Hindlimb muscle (tissue), 1 donor: ENCODE results near the gene ITPA. TPM values are rescaled to one million over a fixed set of nuclear protein-coding genes. Genes with fewer than 3 reads are reported as not detected.

Experiments
- DNase-seq: peaks from one replicate; pipeline ENCODE4 v3.0.0-alpha.2; 2013
- polyA plus RNA-seq: library from polyadenylated mRNA; unstranded; fragments of 120-200 nt; gene quantifications from one replicate; pipeline ENCODE4 v1.2.1, GENCODE V29; 2013; ENCODE audit not compliant: insufficient read length

ITPA gene
- polyA plus RNA-seq, 1 donor: 43.3 TPM

GRCh38 chr20:3229158-3229557 lies 19.9 kb downstream of the ITPA start:
- DNase-seq: no peak

- DNase-seq: no peak
Observed at GRCh38 chr20:3229798-3230197, 20.5 kb downstream of the ITPA start.

- no peak for DNase-seq
Observed at GRCh38 chr20:3231116-3231515, 21.8 kb downstream of the ITPA start.

DNA sequence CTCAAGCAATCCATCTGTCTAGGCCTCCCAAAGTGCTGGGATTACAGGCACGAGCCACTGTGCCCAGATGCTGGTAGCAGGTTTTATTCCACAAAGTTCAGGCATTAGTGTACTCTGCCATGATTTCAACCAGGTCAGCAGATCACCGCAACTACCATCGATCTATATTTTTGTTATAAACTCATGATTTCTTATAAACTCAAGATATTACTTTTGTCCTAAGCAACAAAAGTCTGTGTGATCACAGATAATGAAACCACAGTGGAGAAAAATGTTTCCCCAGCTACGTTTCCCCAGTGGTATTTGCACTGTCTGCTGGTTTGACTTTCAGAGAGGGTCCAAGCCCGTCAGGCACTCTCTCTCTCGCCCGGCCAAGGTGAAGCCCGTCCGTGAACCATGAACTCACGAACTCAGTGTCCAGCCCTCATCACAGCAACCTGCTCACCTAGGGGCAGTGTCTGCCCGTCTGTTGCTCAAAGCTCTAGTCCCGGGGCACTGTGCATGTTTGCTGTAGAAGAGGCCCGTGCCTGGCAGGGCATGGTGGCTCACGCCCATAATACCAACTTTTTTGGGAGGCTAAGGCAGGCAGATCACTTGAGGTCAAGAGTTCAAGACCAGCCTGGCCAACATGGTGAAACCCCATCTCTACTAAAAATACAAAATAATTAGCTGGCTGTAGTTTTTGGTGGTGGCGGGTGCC lies 22.7 kb downstream of the ITPA start:
- no peak for DNase-seq

DNA sequence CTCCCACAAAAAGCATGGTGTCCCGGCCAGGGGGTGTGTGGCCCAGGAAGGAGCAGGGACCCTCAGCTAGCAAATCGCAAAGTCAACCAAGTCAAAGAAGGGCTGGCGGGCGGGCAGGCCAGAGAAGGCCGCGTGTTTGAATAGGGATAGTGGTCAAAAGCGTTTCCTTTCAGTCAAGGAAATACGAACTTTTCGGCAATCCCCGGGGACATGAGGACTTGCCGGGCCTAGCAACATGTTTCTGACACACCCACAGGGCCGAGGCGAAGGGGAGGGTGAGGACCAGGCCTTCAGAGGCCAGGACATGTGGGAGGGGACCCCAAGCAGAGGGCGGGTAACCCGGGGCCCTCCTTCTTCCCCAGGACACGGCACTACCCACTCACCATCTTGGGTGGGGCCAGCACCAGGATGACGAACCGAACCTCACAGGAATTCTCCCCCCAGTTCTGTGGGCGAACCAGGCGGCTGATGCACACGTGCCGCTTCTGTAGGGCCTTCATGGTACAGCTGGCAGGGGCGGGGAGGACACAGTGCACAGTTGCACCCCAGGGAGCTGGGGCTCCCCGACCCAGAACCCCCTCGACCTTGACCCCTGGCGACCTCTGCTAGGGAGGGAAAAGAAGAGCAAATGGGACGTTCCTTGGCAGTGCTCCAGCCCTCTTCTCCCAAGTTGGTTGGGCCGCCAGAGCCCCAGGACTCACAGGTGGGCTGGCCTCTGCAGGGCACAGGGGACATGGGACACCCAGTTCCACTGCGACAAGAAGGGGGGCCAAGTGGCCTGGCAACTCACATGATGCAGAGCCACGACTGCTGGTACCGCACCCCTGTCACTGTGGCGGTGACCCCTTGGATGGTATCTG lies 24.1 kb downstream of the ITPA start:
- no peak for DNase-seq

GRCh38 chr20:3233991-3234498 lies 24.7 kb downstream of the ITPA start:
- DNase-seq: no peak

DNA sequence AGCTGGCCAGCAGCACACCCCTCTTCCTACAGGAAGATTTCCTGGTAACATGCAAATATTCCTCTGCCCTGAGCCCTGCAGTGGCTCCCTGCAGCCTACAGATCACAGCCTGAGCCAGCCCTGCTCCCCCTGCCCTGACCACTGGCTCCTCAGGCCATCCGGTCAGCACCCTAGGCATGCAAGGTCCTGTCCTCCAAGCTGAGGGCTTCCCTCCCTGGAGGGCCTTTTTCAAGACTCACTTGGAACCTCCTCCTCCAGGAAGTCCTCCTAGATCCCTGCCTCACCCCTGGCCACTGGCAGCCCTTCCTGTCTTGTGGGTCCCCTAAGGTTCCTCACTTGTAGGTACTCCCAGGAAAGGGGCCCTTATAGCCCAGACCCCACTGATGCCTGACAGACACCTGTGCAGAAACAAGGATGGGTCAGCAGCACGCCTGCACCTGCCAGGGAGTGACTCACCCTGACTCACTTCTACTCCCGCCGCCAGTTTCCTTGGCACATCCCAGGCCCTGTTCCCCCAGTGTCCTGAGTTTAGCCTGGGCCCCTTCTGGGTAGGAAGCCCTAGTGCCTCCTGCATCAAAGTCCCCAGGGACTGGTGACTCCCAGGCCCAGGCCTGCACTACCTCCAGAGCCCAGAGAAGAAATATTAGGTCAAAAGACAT lies 26.5 kb downstream of the ITPA start:
- no peak for DNase-seq

DNA sequence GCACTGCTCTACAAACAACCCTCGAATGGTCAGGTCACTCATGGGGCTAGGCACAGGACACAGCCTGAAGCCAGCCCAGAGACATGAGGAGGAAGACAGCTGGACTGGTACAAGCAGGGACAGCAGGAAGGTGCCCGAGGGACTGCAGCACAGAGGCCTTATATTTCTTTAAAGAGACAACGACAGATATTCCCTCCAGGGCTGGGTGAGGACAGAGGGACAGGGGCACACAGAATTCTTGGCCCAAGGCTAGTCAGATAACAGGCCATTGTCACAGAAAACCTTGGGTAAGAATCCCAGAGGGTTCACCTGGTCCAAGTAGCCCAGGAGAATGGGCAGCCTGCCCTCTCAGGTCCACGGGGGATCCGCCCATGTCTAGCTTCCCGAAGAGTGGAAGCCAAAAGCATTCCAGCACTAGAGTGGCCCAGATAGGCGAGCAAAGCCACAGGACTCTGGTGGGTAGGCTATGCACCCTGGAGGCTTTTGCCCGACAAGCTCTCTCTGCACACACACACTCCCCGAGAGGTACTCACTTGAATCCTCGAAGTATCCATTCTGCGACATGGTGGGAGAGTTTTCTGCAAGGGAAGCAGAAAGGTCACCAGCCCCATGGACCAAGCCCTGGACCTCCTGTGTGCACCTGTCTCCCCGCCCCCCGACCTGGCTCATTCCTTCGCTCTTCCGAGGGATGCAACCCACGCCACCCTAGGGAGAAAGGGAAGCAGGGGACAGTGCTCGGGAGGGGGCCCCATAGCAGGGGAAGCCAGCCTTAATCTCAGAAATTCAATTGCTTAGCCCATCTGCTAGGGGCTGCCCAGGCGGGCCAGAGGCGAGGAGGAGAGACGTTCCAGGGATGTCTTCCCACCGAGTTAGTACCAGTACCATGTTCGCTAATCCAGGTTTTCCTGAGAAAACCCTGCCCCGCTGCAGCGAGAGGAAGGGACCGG lies 28.0 kb downstream of the ITPA start:
- no peak for DNase-seq

GRCh38 chr20:3237958-3238615 lies 28.8 kb downstream of the ITPA start:
- DNase-seq: no peak

DNA sequence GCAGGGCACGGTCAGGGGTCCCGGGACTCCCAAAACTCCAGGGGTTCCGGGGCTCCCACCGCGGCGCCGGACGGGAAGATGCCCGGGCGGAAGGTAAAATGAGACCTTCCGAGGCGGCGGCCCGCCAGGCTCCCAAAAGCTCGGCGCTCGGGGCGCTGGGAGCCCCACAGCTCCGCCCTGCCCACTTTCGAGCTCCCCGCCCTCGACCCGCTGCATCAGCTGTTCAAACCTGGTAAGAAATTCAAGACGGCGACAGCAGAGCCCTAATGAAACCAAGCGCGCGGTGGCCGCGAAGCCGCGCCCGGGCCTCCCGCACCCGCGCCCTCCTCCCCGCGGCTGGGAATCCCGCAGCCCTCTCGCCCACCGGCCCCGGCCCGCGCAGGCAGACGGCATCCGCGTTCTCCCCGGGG lies 29.3 kb downstream of the ITPA start:
- DNase-seq: no peak

DNA sequence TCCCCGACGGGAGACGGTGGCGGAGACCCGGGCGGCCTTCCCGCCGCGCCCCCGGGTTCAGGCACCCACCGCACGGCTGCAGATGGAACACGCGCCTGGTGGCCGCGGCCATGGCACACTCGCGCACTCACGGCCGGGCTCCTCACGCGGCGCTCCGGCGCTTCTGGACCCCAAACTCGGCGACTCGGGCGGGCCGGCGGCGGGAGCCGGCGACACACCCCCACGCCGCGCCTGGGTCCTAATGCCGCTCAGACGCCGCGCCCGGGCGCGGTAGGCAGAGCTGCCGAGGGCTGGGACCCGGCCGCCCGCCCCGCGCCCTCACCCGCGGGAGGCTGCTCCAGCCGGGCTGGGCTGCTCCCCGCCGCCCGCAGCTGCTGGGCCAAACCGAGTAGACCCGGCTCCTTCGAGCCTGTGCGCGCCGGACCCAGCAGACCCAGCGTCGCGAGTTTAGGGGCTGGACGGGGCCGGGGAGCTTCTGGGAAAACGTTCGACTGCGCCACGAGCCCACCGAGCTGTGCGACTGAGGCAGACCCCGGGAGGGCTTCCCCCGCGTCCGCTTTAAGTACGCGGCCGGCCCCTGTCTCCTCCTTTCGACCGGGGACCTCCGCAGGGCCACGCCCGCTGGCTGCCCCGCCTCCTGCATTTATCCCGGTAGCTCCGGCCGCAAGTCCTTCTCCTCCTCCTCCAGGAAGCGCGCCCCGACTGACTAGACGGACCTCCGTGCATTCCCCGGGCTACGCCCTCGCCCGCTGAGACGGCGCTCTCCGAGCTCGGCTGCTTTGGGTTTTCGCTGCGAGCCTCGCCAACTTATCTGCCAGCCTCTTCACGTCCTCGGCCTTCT lies 29.9 kb downstream of the ITPA start, which contains the start of gene SLC4A11:
Gene SLC4A11, minus strand, starts transcription at position 165 of the 841 bp plus-strand sequence. Its CDS starts 53 bp downstream, at position 112.
- no peak for DNase-seq

DNA sequence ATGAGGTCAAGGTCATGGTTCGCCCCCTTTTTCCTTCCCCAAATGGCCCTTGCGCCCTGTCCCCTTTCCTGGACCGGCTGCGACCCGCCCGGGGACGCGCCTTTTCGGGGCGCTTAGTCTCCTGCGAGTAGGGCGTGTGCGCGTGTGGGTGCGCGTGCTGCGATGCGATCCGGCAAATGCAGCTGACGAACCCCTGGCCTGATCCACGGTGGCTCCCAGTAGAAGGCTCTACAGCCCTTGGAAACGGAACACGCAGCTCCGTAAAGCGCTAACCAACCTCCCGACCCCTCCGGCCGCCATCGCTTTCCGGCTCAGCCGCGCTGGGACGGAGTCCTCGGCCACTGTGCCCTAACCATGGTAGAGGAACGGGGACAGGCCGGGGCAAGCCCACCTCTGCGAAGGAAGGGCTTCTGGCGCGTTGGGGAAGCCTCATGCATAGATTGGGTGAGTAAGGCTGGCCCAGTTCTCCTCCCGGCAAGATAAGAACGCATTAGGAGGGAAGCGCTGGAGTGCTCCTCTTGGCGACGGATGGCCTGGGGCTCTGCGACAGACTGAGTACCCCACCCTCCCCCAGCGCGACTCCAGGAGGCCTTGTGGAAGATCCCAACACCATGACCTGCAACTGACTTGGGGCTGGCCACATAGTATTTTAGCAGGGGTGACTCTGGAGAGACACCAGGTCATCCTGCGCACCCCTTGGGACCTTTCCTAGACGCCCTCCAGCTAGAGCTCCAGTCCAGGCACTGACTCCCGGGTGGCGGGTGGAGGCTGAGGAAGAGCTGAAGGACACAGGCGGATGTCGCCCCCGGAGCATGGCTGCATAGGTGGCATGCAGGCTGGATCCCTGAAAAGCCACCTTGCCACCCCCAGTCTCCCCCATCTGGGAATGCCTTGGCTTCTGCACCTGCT lies 30.8 kb downstream of the ITPA start:
- DNase-seq: no peak

DNA sequence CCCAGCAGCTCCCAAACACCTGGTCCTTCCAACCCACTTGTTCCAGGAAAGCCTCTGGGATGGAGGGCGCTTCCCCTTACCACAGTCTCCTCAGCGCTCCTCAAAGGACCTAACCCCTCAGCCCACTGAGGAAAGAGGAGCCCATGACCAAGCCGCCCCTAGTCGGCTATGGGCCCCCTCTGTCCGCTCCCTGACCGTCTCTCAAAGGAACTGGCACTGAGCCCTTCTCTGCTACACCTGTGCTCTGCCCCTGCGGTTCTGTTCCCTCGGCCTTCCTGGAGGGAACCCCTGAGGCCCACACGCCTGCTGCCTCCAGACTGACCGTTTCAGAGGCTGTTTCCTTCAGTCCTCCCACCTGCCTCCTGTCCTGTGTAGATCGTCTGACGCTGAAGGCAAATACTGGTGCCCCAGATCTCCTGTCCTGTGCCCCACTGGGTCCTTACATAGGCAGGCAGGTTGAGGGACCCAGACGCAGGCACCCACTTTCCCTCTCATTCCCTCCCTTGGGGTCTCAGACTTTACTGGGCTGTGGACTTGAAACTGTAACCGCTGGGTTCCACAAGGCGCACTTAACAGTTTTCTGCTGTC lies 31.6 kb downstream of the ITPA start:
- no peak for DNase-seq

DNA sequence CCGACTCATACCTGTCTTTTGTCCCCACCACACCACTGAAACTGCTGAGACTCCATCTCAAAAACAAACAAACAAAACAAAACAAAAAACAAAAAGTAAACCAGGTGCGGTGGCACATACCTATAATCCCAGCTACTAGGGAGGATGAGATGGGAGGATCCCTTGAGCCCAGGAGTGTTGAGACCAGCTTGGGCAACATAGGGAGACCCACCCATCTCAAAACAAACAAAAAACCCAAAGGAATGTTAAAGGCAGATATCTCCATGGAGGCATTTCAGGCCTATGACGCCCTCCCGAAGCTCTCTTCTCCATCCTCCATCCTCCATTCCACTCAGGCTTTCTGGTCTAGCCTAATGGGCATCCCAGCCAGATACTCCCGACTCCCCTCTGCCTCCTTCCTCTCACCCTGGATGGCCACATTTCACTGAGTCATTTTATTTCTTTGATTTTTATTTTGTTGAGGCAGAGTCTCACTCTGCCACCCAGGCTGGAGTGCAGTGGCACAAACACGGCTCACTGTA lies 32.9 kb downstream of the ITPA start:
- no peak for DNase-seq

DNA sequence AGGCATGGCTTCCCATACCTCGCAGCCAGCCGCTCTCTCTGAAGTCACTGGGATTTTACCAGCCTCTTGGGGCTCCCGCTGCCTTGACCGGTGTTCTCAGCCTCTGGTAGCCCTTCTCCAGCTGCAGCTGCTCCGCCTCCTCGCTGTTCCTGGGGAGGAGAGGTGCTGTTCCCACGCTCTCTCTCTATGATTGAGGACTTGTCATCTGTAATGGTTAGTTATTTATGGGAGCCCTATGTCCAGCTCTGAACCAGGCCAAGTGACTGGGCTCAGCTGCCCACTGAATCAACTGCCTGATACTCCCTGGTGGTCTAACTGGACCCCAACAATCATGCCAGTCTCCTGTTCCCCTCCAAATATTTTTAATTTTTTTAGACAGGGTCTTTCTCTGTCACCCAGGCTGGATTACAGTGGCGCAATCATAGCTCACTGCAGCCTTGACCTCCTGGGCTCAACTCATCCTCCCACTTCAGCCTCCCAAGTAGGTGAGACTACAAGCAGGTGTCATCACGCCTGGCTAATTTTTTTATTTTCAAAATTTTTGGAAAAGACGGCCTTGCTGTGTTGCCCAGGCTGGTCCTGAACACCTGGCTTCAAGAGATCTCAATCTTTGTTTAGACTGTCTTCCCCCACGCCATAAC lies 34.5 kb downstream of the ITPA start:
- DNase-seq: no peak

- DNase-seq: no peak
Observed at GRCh38 chr20:3244613-3245012, 35.3 kb downstream of the ITPA start.

GRCh38 chr20:3245156-3245555 lies 35.9 kb downstream of the ITPA start:
- DNase-seq: no peak

GRCh38 chr20:3245711-3246110 lies 36.4 kb downstream of the ITPA start:
- no peak for DNase-seq
